Measurements from ENCODE around the gene SGMS1.
"Not testable (repeated sequence)": the region's sequence is repeated elsewhere in the genome, so short reads cannot be mapped to it uniquely, and the experiment has no call there.

SGMS1 gene

GRCh38 chr10:50541317-50541716 is 82.4 kb downstream of the SGMS1 start:
- DNase-seq (ENCODE audit: extremely low read depth in 1 of 2, low read depth in 1 of 2), result no peak

GRCh38 chr10:50540826-50541122 is 83.0 kb downstream of the SGMS1 start:
- DNase-seq (ENCODE audit: extremely low read depth in 1 of 2, low read depth in 1 of 2), result no peak

- no peak for DNase-seq (ENCODE audit: extremely low read depth in 1 of 2, low read depth in 1 of 2)
Observed at GRCh38 chr10:50540069-50540825, 83.5 kb downstream of the SGMS1 start.

GRCh38 chr10:50538555-50539398 is 85.0 kb downstream of the SGMS1 start:
- DNase-seq (ENCODE audit: extremely low read depth in 1 of 2, low read depth in 1 of 2), result no peak

- DNase-seq (ENCODE audit: extremely low read depth in 1 of 2, low read depth in 1 of 2), result no peak
Observed at GRCh38 chr10:50536617-50537240, 87.0 kb downstream of the SGMS1 start.

- not testable (repeated sequence) for DNase-seq (ENCODE audit: extremely low read depth in 1 of 2, low read depth in 1 of 2)
Observed at GRCh38 chr10:50534748-50535376, 88.9 kb downstream of the SGMS1 start.

- no peak for DNase-seq (ENCODE audit: extremely low read depth in 1 of 2, low read depth in 1 of 2)
Observed at GRCh38 chr10:50533296-50533695, 90.5 kb downstream of the SGMS1 start.

GRCh38 chr10:50531388-50532077 is 92.2 kb downstream of the SGMS1 start:
- DNase-seq (ENCODE audit: extremely low read depth in 1 of 2, low read depth in 1 of 2), result no peak

GRCh38 chr10:50529660-50530059 is 94.1 kb downstream of the SGMS1 start:
- no peak for DNase-seq (ENCODE audit: extremely low read depth in 1 of 2, low read depth in 1 of 2)

- no peak for DNase-seq (ENCODE audit: extremely low read depth in 1 of 2, low read depth in 1 of 2)
Observed at GRCh38 chr10:50528206-50528605, 95.5 kb downstream of the SGMS1 start.

- no peak for DNase-seq (ENCODE audit: extremely low read depth in 1 of 2, low read depth in 1 of 2)
Observed at GRCh38 chr10:50527442-50528043, 96.2 kb downstream of the SGMS1 start.

GRCh38 chr10:50526185-50526584 is 97.6 kb downstream of the SGMS1 start:
- no peak for DNase-seq (ENCODE audit: extremely low read depth in 1 of 2, low read depth in 1 of 2)

- DNase-seq (ENCODE audit: extremely low read depth in 1 of 2, low read depth in 1 of 2), result no peak
Observed at GRCh38 chr10:50523357-50523756, 100.4 kb downstream of the SGMS1 start.

- DNase-seq (ENCODE audit: extremely low read depth in 1 of 2, low read depth in 1 of 2), result no peak
Observed at GRCh38 chr10:50522908-50523307, 100.8 kb downstream of the SGMS1 start.

- no peak for DNase-seq (ENCODE audit: extremely low read depth in 1 of 2, low read depth in 1 of 2)
Observed at GRCh38 chr10:50520115-50520514, 103.6 kb downstream of the SGMS1 start.

- DNase-seq (ENCODE audit: extremely low read depth in 1 of 2, low read depth in 1 of 2), result no peak
Observed at GRCh38 chr10:50517626-50518025, 106.1 kb downstream of the SGMS1 start.

- no peak for DNase-seq (ENCODE audit: extremely low read depth in 1 of 2, low read depth in 1 of 2)
Observed at GRCh38 chr10:50516171-50516570, 107.6 kb downstream of the SGMS1 start.

GRCh38 chr10:50515420-50515819 is 108.3 kb downstream of the SGMS1 start:
- no peak for DNase-seq (ENCODE audit: extremely low read depth in 1 of 2, low read depth in 1 of 2)

GRCh38 chr10:50514995-50515394 is 108.8 kb downstream of the SGMS1 start:
- no peak for DNase-seq (ENCODE audit: extremely low read depth in 1 of 2, low read depth in 1 of 2)

GRCh38 chr10:50513956-50514355 is 109.8 kb downstream of the SGMS1 start:
- no peak for DNase-seq (ENCODE audit: extremely low read depth in 1 of 2, low read depth in 1 of 2)
